Calu3 (cell line): ENCODE measurements around the gene ASB7. TPM values are rescaled to one million over a fixed set of nuclear protein-coding genes. Genes with fewer than 3 reads are reported as not detected.
"Not testable (repeated sequence)": the region's sequence is repeated elsewhere in the genome, so short reads cannot be mapped to it uniquely, and the experiment has no call there.

Experiments
- BruUV-seq: library from RNA; stranded (reverse); fragments of 400-500 nt; replicated peaks from 2 replicates; lab custom pipeline; 2021; lab: Mats Ljungman, UMichigan
- CTCF ChIA-PET: fragments of 300-600 bp; sonication (Branson Sonifier 250); formaldehyde crosslinking; loops from one replicate; lab custom pipeline; 2022; ENCODE audit warnings: antibody characterized with exemption; lab: Charles Lee
- DNase-seq: peaks from one replicate; pipeline ENCODE4 v3.0.0; 2022
- H3K27ac Mint-ChIP-seq: one replicate; pipeline ENCODE4 v1.8.0; 2022; ENCODE audit warnings: mixed read lengths; ENCODE audit not compliant: unreplicated experiment
- H3K27me3 Mint-ChIP-seq: one replicate; pipeline ENCODE4 v1.8.0; 2022; ENCODE audit warnings: mixed read lengths; ENCODE audit not compliant: unreplicated experiment
- H3K36me3 Mint-ChIP-seq: one replicate; pipeline ENCODE4 v1.8.0; 2022; ENCODE audit warnings: mild to moderate bottlenecking, moderate library complexity, mixed read lengths; ENCODE audit not compliant: insufficient read depth, unreplicated experiment
- H3K4me1 Mint-ChIP-seq: one replicate; pipeline ENCODE4 v1.8.0; 2022; ENCODE audit warnings: mild to moderate bottlenecking, low read depth, mixed read lengths; ENCODE audit not compliant: unreplicated experiment
- H3K4me3 Mint-ChIP-seq: one replicate; pipeline ENCODE4 v1.8.0; 2022; ENCODE audit warnings: mild to moderate bottlenecking, low read depth, moderate library complexity, mixed read lengths; ENCODE audit not compliant: unreplicated experiment
- H3K9me3 Mint-ChIP-seq: one replicate; pipeline ENCODE4 v1.8.0; 2022; ENCODE audit warnings: low read depth, mixed read lengths; ENCODE audit not compliant: unreplicated experiment
- CTCF ChIP-seq: fragments of 200-600 bp; IDR thresholded peaks from one replicate; pipeline ENCODE4 v1.8.0; 2022; ENCODE audit warnings: antibody characterized with exemption; ENCODE audit not compliant: unreplicated experiment
- intact Hi-C: fragments of 100-400 bp; cut with micrococcal nuclease; formaldehyde crosslinking; loops from one replicate; pipeline ENCODE4 v1.10.0; 2022; ENCODE audit not compliant: unreplicated experiment
- total RNA-seq: library from RNA; stranded (reverse); gene quantifications from 2 replicates; pipeline ENCODE4 v1.2.3, GENCODE V29; 2022

ASB7 gene
- total RNA-seq, 1 experiment from 2014 or later = 19.4 TPM

- H3K36me3 Mint-ChIP-seq = peaks cover 4% of the 10 kb centered on the region
- H3K4me3 Mint-ChIP-seq = no peak overlapping the region
- peak overlapping the region; percentile 52 for H3K27ac Mint-ChIP-seq
- TF ChIP-seq CTCF = no peak
- CTCF ChIA-PET = interaction anchor here (1.2 to 2.3 kb wide), 2 partner anchors 32 to 200 kb away, joined by 3 to 28 read pairs; no protein-coding TSS in a partner anchor
- peaks cover 6% of the 10 kb centered on the region for H3K9me3 Mint-ChIP-seq
- no peaks in the 10 kb centered on the region for H3K27me3 Mint-ChIP-seq
- intact Hi-C loops = loop anchor here (1.0 to 2.0 kb wide), 4 partner anchors 40 to 200 kb away; no protein-coding TSS in a partner anchor
- no TSS peak for BruUV-seq
- DNase-seq = no peak
- peaks cover 25% of the 10 kb centered on the region for H3K4me1 Mint-ChIP-seq
Measured at GRCh38 chr15:100672959-100673358, 70.6 kb downstream of the ASB7 start.

GRCh38 chr15:100679151-100679550 lies 76.8 kb downstream of the ASB7 start:
- H3K4me1 Mint-ChIP-seq, intact Hi-C loops, H3K36me3 Mint-ChIP-seq, H3K27ac Mint-ChIP-seq, BruUV-seq, H3K27me3 Mint-ChIP-seq, DNase-seq, H3K4me3 Mint-ChIP-seq: not testable (repeated sequence)
- CTCF ChIA-PET = interaction anchor here (0.7 to 1.2 kb wide), 4 partner anchors 27 to 170 kb away, joined by 3 to 4 read pairs (median 3); no protein-coding TSS in a partner anchor
- H3K9me3 Mint-ChIP-seq = peaks cover 17% of the 10 kb centered on the region

- DNase-seq = no peak
- Mint-ChIP-seq H3K27me3 (no peaks in the 10 kb centered on the region), H3K4me3 (no peak overlapping the region), H3K27ac (peak overlapping the region; percentile 7), H3K9me3 (peaks cover 17% of the 10 kb centered on the region), H3K4me1 (peaks cover 10% of the 10 kb centered on the region), H3K36me3 (no peaks in the 10 kb centered on the region)
- no TSS peak for BruUV-seq
- no peak for TF ChIP-seq CTCF
- CTCF ChIA-PET = no interaction called here
- intact Hi-C loops = no loop called here
Measured at GRCh38 chr15:100680726-100681125, 78.3 kb downstream of the ASB7 start.

DNA sequence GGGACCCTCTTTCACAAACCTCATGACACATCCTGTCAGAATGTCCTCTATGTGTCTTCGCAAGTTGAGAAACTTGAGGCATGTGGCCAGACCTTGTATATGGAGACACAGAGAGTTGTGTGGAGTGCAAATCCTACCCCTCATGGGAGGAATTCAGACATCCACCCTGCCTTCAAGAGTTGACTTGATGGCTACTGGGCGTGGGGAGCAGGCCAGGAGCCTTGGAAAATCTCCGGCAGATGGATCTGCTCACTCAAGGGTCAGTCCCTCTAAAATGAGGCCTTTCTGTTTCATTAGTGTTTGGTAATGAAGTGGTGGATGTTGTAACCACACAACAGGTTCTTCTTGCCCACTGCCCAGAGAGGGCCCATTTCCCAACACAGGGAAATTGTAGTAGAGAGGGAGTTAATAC lies 79.0 kb downstream of the ASB7 start:
- TF ChIP-seq CTCF = no peak
- CTCF ChIA-PET = no interaction called here
- H3K4me3 Mint-ChIP-seq = no peak overlapping the region
- BruUV-seq = no TSS peak
- H3K4me1 Mint-ChIP-seq = peaks cover 12% of the 10 kb centered on the region
- no peaks in the 10 kb centered on the region for H3K27me3 Mint-ChIP-seq
- peaks cover 17% of the 10 kb centered on the region for H3K9me3 Mint-ChIP-seq
- no peak for DNase-seq
- H3K27ac Mint-ChIP-seq = no peak overlapping the region
- H3K36me3 Mint-ChIP-seq = no peaks in the 10 kb centered on the region
- intact Hi-C loops = no loop called here

- TF ChIP-seq CTCF = no peak
- Mint-ChIP-seq H3K27me3 (no peaks in the 10 kb centered on the region), H3K4me1 (peaks cover 23% of the 10 kb centered on the region), H3K4me3 (no peak overlapping the region), H3K36me3 (no peaks in the 10 kb centered on the region), H3K27ac (no peak overlapping the region), H3K9me3 (peaks cover 17% of the 10 kb centered on the region)
- no peak for DNase-seq
- BruUV-seq = no TSS peak
- CTCF ChIA-PET = no interaction called here
- intact Hi-C loops = no loop called here
Measured at GRCh38 chr15:100682468-100682867, 80.1 kb downstream of the ASB7 start.
